Stimulated activated CD8-positive, alpha-beta memory T cell treated with anti-CD3 and anti-CD28 coated beads, Interleukin-7, amount 100 ng/mL, for 1 hour (primary cell): ENCODE measurements around the gene ELOVL6.

Experiments used
- DNase-seq, 2 donors: peaks; one replicate each; pipeline ENCODE4 v3.0.0-alpha.2; 2020; ENCODE audit warnings: low read depth in 2 of 2

Gene ELOVL6

GRCh38 chr4:110032603-110033002, 165.8 kb downstream of the ELOVL6 start:
- no peak for DNase-seq

GRCh38 chr4:110025718-110026117, 172.7 kb downstream of the ELOVL6 start:
- DNase-seq = no peak

DNA sequence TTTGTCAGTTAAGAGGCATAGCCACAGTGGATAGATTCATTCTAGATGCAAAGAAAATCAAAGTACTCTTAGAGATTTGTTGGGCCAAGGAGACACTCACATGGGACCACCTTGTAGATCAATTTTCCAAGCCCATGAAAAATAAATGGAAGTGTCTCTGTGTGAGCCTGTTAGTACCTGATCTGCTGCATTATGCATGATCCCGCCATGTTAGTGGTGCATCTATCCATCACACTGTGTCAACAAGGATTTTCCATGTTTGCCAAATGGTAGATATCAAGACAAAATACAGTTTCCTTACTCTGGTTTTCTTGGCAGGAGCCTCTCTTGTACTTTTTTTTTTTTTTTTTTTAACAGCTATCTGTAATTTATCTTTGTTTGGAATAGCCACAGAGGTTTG, 173.4 kb downstream of the ELOVL6 start:
- no peak for DNase-seq

GRCh38 chr4:110022457-110022856, 176.0 kb downstream of the ELOVL6 start:
- no peak for DNase-seq

DNA sequence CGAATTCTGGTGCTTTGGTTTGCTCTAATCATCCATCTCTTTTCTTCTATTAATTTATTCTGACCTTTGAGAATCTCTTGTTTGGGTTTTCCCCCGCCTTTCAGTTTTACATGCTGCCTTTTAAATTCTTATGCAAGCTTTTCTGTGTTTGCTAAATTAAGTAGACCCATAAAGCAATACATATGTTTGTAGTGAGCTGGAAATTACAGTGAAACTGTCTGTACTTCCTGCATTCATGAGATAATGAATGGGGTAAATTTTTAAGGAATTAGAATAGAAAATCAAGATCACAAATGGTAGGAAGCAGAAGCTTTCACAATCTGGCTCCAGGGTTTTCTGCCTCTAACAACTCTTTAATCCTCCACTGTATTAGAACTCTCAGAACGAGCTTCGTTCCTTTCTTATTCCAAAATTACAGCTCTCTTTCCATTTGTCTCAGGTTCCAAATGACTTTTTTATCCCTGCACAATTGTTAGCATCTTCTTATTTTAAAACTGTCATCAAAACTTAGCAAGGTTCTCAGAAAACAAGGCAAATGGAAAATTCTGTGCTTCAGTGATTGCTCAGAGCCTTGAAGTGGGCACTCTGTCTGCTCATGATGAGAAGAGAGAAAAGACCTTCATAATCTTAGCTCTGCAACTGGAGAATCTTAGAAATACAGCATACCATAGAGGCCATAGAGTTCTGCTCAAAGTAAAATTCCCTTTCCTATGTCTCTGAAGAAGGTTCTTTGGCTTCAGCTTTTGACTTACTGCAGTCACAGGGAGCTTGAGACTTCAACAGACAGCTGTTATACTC, 177.6 kb downstream of the ELOVL6 start:
- DNase-seq = no peak

- no peak for DNase-seq
Observed at GRCh38 chr4:110020139-110020538, 178.3 kb downstream of the ELOVL6 start.

DNA sequence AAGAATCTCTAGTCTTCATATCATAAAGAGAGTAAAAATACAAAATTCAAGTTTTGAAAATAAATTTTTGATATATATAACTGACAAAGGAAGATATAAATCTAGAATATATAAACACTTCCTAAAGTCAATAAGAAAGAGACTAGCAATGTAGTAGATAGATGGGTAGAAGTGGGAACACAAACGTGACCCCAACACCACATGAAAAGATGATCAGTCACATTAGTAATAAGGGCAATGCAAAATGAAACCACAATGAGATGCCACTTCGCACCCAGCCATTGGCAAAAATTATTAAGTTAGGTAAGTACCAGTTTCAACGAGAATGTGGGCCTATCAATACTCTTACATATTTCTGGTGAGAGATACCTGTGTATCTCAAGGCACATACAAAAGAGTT, 179.3 kb downstream of the ELOVL6 start:
- no peak for DNase-seq

DNA sequence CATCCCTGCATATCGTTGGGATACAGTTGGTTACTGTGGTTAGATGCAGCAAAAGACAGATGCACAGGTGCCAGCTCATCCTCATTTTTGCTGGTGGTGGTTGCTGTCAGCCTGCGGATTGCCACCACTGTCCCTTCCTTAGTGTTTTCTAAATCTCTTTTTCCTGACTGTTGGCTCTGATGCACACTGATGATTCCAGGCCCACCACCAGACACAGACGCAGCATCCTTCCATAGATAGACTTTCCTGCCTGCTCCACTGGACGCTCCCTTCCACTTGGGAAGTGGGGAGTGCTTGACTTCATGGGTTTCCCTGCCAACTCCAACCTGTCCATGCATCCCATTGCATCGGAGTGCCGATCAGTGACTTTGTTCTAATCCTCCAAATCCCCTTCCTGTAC, 184.2 kb downstream of the ELOVL6 start:
- DNase-seq = no peak

- DNase-seq = no peak
Observed at GRCh38 chr4:110012917-110013316, 185.5 kb downstream of the ELOVL6 start.

- no peak for DNase-seq
Observed at GRCh38 chr4:110010797-110011196, 187.6 kb downstream of the ELOVL6 start.

DNA sequence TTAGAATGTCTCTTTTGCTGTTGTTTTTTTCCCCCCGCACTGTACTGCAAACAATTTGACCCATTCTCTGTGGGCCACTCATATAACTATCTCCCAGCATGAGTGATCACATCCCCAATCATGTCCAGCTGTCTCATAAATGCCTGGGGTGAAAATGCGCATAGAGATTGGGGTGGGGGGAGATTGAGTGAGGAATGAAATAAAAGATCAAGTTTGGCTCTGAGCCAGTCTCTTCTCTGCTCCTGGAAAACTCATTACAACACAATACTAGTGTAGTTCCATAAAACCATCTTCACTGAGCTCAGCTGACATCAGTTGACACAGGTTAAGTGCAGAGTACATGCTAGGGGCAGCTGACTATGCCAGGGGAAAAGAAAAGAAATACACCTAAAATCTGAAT, 188.9 kb downstream of the ELOVL6 start:
- DNase-seq = no peak

DNA sequence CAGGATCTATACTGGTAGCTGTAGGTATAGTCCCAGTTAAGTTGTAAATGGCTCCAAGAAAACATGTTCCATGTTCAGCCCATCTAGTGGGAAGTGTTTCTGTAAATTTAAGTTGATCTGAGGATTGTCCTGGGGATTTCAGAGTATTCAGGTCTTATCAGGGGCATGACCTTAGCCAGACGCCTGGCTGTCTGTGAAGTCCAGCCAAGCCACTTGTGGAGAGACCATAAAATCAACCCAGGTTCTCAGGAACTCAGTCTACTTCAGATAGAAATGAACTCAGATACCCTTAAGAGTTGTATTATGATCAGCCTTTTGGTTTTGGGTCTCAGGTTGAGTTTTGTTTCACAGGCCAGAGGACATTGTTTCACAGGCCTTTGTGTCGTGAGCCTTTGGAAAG, 189.9 kb downstream of the ELOVL6 start:
- no peak for DNase-seq

- no peak for DNase-seq
Observed at GRCh38 chr4:110007217-110007616, 191.2 kb downstream of the ELOVL6 start.

- no peak for DNase-seq
Observed at GRCh38 chr4:110005461-110006056, 192.9 kb downstream of the ELOVL6 start.

DNA sequence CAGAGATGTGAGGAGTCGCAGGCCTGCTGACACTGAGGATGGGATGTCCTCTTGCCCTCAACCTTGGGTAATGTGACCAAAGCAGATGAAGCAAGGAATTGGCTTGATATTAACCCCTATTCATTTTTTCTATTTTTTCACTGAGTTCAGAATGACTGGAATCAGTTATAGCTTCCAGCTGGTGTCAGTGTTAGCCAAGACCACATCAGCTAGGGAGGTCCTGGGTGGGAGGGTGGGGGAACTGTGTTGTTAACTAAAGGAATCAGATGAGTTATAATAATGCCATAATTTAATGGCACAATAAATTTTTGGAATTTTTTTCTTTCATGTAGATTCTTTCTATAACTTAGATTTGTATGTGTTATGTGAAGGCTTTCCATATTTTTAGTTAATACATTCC, 193.9 kb downstream of the ELOVL6 start:
- DNase-seq = no peak

- DNase-seq = no peak
Observed at GRCh38 chr4:110003401-110004187, 194.8 kb downstream of the ELOVL6 start.

DNA sequence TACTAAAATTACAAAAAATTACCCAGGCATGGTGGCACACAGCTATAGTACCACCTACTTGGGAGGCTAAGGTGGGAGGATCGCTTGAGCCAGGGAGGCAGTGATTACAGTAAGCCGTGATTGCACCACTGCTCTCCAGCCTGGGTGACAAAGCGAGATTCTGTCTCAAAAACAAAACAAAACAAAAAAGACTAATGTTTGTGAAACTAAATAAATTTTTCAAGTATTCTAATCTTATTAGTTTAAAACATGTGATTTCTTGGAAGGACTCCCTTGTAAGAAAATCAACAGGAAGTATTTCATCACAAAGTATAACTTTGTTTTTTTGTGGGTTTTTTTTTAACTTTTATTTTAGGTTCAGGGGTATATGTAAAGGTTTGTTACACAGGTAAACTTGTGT, 196.1 kb downstream of the ELOVL6 start:
- no peak for DNase-seq

DNA sequence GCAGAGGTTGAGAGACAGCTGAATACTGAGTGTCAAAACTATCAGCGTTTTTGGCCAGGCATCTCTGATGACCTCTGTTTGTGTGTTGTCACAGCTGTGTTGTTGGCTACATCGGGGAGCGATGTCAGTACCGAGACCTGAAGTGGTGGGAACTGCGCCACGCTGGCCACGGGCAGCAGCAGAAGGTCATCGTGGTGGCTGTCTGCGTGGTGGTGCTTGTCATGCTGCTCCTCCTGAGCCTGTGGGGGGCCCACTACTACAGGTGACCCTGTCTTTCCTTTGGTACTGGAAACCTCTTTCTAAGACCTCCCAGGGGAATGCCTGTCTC, 198.9 kb downstream of the ELOVL6 start:
- no peak for DNase-seq

- DNase-seq = no peak
Observed at GRCh38 chr4:109998867-109999584, 199.4 kb downstream of the ELOVL6 start.

DNA sequence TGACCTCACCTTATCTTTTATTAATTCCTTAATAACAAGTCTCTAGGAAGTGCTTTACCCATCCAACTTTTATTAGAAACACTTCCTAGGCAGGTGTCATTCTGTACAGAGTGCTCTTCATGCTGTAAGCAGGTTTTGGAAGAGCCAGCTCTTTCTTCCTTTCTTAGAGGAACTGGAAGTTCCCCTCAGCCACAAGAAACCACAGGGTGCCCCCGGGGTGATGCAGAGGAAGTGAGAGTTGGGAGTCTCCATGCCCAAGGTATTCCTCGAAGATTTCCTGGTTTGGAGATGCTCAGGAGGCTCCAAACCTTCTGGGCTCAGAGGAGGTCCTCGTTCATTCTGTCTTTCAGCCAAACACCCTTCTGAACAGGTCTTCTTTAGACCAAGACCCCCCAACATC, 201.9 kb downstream of the ELOVL6 start:
- no peak for DNase-seq
